Myocyte (in vitro differentiated cells): ENCODE measurements around the gene ZMIZ1. TPM values are rescaled to one million over a fixed set of nuclear protein-coding genes. Genes with fewer than 3 reads are reported as not detected.
"Not testable (repeated sequence)": the region's sequence is repeated elsewhere in the genome, so short reads cannot be mapped to it uniquely, and the experiment has no call there.

Source experiments
- DNase-seq: peaks from one replicate; pipeline ENCODE4 v3.0.0-alpha.2; 2012; ENCODE audit warnings: low read depth
- total RNA-seq: library from RNA; depleted of rRNA; stranded (reverse); fragments of >200 nt; gene quantifications from 2 replicates; pipeline ENCODE4 v1.2.3, GENCODE V29; 2014

Gene ZMIZ1
- total RNA-seq, 1 donor from 2014 or later = 10.0 TPM

DNA sequence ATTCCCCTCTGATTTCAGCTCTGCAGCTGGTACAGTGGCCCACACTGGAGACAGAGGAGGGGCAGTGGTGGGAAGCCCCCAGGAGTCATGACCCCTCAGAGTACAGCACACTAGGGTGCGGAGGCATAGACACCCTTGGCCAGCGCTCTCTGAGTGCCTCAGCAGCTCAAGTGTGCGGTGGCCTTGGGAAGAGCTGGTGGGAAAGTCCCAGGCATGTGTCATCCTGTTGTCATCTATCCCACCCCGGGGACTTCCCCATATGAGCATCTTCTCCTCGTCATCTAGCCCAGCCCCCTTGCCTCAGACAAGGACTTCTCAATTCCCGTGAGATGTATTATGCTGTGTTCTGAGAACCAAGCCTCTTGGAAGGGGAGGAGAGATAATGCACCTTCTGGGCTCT lies 262.9 kb downstream of the ZMIZ1 start:
- DNase-seq = peak; percentile 41

DNA sequence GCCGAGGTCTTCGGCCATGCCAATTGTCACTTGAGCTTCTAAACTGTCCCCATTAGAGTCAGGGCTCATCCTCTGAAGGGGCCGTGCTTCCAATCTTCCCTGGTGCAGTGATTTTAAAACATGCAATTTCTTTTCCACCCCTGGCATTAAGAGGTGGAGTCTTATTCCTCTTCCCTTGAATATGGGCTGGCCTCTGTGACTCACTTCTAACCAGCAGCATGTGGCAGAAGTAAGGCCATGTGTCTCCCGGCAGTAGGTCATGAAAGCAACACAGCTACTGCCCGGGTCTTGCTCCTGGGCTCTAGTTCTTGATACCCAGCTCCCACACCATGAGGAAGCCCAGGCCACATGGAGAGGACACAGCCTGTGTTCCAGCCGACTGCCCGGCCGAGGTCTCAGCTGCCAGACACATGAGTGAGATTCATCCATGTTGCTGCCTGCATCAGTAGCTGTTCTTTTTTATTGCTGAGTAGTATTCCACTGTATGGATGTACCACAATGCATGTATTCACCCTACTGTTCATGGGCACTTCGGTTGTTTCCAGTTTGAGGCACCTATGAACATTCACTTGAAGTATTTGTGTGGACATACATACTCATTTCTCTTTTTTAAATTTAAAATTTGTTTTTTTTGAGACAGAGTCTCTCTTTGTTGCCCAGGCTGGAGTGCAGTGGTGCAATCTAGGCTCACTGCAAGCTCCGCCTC lies 264.0 kb downstream of the ZMIZ1 start:
- not testable (repeated sequence) for DNase-seq

DNA sequence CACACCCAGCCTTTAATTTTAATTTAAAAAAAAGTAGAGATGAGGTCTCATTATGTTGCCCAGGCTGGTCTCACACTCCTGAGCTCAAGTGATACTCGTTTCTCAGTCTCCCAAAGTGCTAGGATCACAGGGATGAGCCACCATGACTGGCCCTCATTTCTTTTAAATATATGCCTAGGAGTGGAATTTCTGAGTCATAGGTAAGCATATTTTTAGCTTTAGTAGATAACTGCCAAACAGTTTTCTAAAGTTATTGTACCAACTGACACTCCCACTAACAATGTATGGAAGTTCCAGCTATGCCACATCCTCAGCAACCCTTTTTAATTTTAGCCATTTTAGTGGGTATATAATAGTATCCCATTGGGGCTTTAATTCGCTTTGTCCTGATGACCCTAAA lies 264.7 kb downstream of the ZMIZ1 start:
- DNase-seq = no peak

DNA sequence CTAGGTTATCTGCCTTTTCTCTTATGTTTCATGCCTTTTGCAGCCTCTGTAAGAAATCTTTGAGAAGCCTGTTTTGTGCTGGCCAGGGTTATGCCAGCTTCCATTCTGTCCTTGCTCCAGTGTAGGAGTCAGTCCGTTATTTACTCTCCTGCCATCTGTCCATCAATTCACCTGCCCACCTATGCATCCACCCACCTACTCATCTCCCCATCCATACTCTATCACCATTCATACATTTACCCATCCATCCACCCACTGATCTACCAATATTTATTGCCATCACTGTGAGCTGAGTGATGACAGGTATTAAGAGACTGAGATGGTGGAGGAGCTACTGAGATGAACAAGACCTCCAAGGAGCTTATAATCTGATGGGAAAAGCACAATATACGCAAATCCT lies 265.8 kb downstream of the ZMIZ1 start:
- no peak for DNase-seq

DNA sequence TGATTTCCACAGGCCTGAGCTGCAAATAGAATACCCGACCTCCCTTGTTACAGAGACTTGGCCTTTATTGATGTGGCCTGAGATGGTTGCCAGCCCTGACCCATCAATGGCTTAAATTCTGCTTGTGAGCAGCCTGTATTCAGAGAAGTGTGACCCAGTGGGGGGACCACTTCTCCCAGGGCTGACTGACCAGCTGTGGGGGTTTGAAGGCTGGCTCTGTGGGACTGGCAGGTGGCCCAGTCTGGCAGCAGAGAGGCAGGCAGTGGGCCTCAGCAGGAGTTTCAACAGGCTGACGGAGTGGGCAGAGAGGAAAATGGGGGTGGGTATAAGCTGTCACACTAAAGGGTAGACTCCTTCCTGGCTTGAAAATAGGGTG lies 266.3 kb downstream of the ZMIZ1 start:
- peak; percentile 43 for DNase-seq

DNA sequence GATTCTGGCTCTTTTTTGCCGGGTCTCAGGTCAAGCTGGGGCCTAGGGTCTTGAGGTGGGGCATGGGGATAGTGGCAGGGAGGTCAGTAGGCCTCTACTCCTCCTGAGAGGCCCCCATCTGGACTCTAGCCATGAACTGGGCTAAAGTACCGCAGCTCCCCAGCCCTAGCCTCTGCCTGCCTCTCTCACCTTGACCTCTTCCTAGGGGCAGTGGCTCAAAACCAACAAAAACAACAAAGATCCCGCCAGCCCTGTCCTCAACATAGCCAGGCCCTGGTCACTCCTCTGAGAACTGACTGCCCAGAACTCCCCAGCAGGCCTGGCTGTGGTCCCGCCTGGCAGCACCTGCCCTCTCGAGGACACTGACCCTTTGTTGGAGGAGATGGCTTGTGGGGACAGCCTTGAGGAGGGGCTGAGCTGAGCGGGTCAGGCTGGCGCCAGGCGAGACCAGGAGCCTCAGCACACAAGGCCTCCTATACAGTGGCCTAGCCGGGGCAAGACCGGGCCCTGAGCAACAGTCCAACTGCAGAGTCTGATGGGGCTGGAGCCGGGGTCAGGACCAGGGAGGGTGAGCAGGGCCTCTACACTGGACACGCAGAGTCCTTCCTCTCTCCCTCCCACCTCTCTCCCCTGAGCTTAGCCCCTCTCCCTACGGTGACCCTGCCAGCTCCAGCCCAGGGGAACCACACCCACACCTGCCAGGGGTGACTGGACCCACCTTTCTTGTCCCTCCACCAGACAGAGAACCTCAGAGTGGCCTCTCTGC lies 266.9 kb downstream of the ZMIZ1 start:
- DNase-seq = peak; percentile 64

DNA sequence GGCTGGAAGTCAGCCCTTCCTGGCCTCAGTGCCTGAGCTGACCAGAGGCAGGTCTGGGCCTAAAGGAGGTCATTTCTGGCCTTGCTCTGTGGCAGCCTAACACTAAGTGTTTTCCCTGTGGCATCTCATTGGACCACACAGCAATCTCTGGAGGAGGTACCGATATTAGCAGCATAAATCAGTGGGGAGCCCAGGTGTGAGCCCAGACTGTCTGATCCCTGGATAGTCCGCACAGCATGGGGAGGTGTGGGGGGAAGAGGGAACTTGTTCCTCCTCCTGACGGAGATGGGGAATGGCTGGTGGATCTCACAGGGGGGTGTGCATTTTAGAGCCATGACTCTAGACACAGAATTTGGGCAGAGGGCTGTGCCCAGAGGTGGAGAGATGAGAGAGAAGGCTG lies 267.5 kb downstream of the ZMIZ1 start:
- DNase-seq = no peak

DNA sequence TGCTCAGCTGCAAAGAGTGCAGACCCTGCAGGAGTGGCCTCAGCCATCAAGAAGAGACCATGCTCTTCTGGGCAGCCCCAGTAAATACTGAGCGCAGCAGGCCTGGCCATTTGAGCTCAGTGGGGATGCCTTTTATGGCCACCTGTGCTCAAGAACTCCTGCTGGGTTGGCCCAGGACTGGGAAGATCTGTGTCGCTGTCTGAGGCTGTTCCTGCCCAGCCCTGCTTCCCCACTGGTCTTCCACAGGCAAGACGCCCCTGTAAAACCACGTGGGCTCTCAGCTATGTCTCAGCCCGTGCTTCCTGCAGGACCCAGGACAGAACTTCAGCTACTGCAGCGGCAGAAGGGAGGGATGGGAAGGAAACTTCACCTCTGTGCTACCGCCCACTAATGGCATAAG lies 268.0 kb downstream of the ZMIZ1 start:
- DNase-seq = no peak

DNA sequence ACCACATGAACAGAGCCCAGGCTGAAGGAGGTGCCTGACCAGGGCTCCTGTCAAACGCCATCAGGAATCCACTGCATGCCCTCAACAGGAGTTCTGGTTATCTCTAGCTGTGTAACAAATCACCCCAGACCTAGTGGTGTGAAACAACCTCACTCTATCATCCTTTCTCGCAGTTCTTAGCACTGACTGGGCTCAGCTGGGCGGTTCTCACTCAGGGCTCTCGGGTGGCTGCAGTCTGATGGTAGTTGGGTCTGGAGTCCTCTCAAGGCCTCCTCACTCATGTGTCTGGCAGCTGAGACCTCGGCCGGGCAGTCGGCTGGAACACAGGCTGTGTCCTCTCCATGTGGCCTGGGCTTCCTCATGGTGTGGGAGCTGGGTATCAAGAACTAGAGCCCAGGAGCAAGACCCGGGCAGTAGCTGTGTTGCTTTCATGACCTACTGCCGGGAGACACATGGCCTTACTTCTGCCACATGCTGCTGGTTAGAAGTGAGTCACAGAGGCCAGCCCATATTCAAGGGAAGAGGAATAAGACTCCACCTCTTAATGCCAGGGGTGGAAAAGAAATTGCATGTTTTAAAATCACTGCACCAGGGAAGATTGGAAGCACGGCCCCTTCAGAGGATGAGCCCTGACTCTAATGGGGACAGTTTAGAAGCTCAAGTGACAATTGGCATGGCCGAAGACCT lies 269.2 kb downstream of the ZMIZ1 start:
- not testable (repeated sequence) for DNase-seq

DNA sequence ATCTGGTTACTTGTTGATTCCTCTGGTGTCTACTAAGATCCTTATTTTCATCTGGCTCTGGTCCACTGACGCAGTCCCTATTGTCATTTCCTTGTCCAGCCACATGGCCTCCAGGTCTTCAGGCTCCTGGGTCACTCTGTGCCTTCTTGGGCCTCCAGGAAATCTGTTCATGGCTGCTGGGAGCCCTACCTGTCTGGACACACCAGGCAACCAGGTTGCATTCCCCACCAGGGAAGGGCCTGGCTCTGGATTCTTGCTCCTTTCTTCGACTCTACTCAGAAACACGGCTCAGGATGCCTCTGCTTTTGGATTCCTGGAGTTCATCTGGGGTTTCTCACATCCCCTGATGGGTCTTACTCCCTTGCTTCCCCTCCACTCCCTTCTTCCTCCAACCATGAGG lies 270.5 kb downstream of the ZMIZ1 start:
- DNase-seq = no peak

DNA sequence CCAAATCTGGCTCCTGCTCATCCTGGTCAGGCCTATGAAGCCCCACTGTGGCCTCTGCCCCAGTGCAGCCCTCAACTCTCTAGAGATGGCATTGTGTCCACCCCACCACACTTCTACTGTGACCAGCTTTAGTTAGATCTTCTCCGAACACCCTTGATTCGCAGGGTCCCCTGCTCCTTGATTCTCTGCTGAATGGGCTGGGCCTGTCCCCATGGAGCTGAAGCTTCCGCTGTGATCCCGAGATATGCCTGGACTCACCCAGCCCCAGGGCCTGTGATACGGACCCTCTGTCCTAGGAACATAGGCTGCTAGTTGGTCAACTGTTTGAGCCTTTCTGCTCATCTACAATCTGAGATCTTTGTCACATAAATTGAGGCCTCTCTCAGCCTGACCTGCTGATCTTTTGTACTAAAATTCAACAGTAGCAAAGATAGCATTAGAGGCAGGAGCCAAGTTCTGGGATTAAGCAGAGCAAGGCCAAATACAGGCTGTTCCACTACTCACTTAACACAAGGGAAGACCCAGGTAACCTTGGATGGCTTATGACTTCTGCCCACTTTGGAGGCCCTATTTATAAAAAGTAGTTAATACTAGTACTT lies 272.0 kb downstream of the ZMIZ1 start:
- DNase-seq = no peak

DNA sequence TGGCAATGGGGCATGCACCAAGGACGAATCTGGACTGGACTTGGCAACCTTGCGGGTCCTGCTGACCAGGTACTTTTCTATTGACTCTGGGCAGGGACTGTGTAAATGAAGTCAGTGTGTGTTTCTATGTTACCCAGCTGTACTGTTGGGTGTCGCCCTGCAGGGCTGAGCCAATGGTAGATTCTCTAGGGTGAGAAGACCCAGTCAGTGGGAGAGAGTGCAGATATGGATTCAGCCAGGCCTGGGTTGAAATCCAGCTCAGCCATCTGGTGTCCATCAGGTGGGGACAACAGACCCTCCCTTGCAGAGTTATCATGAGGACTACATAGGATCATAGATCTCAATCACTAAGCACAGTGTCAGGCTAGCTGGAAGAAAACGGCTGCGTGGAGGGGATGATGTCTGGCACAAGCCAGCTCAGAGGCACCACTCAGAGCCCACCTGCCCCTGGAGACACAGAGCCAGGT lies 273.6 kb downstream of the ZMIZ1 start:
- DNase-seq = no peak

DNA sequence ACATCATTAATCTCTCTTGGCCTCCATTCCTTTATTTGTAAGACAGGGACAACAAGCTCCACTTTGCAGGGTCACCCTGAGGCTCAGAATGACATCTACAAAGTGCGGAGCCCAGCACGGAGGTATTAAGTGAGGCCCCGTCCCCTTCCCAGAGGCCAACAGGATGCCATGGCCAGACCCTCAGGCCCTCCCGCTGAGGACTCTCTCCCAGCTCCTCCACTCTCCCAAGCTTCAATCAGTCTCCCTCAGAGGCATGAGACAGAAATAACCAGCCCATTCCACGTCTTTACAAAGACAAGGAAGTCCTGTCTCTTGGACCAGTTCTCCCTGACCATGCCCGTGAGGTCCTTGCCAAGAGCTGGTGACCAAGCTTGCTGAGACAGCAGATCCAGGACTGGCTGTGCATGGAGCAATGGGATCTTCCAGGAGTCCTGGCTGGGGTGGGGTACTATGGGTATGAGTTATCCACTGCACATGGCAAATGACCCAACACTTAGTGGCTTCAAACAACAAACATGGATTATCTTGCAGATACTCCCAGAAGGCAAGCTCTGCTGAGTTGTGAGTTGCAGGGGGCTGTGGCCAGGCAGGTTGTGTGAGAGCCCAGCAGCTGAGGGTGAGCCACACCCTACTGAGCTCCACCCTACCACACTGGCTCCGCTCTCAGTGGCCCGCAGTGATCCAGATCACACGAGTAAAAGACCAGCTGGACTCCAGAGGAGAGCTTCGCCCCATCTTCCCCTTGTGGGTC lies 274.2 kb downstream of the ZMIZ1 start:
- DNase-seq = peak; percentile 72

DNA sequence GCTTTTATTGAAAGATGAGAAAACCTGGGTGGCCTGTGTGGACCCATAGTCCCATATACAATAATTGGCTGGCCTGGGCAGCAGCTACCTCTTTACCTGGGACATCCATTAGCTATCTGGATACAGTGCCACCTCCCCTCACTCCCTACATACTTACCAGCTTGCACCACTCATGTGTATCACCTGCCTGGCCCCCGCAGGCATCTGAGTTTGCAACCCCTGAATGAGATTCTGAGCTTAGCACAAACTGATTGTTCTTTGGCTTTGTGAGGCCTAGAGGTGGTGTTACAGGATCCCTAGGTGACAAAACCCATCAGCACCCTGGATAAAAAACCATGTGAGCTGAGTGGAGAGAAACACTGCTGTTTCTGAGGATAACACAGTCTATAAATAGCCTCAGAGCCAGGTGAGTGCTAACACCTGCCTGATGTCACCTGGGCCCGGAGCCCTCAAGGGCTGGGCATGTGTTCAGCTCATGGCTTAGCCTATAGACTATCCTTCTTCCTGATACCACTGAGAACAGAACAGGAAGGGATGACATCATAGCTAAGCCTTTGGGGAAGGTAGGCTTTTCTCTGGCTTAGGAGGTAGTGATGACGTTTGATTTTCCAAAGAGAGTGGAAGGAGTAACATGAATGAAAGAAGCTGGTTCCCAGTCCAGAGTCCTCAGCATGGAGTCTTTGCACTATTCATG lies 275.9 kb downstream of the ZMIZ1 start:
- no peak for DNase-seq

DNA sequence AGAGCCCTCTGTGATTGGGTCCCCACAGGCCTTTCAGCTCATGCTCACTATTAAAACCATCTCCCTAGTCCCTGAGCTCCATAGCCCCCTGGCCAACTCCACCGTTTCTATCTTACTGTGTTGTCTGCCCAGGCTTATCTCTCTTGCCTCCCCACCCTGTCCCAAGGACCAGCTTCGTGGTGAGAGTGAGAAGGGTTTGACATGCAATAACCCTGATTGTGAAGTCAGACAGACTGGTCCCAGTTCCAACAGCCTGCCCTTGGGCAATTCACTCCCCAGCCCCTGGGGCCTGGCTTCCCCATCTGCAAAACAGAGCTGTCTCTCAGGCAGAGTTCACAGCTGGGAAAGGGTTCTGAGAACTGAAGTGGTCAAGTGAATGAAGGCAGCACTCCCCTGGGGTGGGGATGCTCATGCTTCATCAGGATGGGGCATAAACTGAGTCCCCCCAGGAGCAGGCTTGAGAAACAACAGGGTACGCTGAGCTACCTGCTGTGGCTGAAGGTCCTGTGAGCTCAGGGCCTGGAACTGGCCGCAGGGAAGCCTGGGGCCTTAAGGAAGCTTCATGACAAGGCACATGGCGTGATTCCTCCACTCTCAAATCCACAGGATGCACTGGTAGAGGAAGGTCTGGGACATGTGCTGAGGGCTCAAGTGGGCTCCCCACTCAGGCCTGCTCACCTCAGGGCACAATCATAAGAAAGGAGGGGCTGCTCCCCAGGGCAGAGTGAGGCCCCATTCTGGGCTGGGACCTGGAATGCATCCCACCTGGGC lies 276.7 kb downstream of the ZMIZ1 start:
- DNase-seq = no peak

DNA sequence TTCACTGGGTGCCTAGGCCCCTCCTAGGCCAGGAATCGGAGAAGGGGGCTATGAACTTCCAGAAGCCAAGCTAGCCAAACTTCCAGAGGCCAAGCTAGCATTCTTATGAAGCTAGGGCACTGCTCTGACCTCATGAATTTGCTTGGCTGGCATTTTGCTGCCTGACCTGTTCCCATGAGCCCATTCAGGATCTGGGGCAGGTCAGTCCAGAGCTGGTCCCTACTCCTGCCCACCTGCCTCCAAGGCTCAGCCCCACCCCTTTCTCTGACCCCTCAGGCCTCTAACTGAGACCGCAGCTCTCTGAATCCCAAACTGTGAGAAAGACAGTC lies 277.2 kb downstream of the ZMIZ1 start:
- DNase-seq = no peak

DNA sequence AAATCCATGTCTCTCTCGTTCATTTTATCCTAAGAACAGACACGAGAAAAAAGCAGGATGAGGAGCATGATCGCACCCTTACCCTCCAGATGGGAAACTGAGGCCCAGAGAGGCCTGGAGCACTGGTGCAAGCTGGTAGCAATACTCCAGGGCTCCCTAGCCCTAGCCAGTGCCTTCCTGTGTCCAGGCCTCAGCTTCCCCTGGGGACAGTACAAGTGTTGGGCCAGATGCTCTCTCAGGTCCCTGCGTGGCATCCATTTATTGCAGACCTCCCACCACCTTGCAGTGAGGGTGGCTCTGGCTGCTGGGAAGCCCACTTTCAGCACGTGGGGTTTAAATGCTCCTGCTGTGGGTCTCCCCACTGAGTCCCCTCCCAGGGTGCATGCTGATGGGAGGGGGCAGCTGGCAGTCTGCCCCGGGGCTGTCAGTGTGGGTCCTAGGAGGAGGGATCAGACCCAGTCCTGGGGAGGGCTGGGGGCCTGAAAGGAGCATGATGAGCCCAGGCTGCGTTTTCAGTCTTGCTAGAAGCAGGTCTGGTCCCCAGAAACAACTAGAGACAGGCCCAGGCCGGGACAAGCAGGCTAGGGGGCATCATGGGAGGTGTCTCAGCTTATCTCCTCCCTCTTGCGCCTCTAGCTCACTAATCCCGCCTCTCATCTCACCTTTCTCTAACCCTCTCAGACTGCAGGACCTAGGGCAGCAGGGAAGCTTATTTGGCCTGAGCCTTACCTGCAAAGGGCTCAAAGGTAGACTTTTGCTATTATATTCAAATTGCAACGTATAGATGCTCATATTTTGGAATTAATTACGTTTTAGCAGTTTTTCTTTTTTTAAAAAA lies 277.8 kb downstream of the ZMIZ1 start:
- no peak for DNase-seq

DNA sequence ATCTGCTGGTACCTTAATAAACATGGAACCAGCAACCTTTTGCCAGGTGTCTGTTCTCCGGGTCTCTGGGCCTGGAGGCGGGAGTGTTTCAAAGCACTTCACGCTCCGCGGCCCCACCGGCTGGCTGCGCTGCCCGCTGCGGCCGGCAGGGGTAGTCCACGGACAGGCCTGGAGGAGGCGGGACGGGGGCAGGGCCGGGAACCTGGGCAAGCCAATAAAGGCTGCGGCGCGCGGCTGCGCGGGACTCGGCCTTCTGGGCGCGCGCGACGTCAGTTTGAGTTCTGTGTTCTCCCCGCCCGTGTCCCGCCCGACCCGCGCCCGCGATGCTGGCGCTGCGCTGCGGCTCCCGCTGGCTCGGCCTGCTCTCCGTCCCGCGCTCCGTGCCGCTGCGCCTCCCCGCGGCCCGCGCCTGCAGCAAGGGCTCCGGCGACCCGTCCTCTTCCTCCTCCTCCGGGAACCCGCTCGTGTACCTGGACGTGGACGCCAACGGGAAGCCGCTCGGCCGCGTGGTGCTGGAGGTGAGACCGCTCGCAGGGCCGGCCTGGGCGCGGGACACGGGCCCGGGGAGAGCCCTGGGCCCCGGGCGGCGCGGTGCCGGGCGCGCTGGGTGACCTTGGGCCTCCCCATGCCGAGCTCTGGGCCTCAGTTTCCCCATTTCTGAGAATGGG lies 278.6 kb downstream of the ZMIZ1 start, which contains the start of gene PPIF:
PPIF (plus strand) TSS at position 244 of the 668 bp plus-strand sequence; CDS start at position 324, 80 bp downstream.
- peak; percentile 92 for DNase-seq
